ENCODE results near the gene CHRNB1.

Gene CHRNB1

DNA sequence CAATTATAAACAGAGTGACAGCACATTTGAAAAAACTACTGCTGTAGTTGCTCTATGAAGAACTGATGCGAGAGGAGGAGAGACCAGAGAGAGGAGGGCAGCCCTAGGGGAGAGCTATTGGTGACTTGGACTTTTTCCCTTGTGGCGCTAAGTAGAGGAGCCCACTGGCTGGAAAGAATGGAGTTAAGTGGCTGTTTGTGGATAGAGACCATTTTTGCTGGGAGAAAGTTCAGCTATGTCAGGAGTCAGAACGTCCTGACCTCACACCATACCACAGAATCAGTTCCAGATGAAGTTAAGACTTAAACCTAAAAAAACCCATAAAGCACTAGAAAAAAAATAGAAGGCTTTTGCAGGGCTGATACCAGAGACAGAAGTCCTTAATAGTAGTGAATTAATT lies 41.3 kb downstream of the CHRNB1 start:
- DNase-seq = no peak

DNA sequence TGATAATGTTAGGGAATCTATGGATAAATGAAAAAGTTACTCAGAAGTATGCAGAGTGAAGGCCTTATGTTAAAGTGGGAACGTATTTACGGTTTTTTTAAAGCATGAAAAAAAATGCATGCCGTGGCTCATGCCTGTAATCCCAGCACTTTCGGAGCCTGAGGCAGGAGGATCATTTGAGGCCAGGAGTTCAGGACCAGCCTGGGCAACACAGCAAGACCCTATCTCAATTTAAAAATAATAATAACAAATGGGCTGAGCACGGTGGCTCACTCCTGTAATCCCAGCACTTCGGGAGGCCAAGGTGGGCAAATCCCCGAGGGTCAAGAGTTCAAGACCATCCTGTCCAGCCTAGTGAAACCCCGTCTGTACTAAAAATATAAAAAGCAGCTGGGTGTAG lies 45.3 kb downstream of the CHRNB1 start:
- DNase-seq = no peak

DNA sequence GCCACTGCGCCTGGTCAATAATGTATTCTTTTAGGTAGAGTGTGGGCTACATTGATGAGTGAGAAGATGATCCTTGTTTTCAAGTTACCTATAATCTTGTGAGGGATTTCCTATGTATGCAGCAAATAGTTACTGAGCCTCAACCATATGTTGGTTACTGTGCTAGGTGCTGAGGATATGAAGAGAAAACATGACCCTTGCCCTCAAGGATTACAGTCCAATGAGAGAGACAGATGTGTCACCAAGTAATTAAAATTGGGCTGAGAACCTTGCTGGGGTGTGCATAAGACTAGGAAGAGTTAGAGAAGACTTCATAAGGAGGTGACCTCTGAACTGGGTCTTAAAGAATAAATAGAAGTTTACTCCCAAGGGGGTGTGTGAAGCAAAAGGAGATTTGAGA lies 46.7 kb downstream of the CHRNB1 start:
- DNase-seq = peak; percentile 5

DNA sequence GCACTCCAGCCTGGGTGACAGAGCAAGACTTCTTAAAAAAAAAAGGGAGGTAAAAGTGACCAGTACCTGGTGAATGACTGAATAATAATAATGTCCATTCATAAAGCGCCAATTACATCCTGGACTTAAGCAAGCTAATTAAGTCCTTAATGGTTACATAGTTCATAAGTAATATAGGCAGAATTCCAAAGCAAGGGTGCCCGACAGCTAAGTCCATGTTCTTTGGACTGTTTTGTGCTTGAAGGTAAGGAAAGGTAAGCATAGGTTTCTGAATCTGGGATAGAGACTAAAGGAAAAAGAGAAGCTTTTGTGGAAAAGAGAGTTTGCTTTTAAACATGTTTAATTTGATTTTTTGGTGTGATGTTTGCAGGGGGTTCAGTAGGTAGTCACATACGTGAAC lies 49.1 kb downstream of the CHRNB1 start:
- no peak for DNase-seq

DNA sequence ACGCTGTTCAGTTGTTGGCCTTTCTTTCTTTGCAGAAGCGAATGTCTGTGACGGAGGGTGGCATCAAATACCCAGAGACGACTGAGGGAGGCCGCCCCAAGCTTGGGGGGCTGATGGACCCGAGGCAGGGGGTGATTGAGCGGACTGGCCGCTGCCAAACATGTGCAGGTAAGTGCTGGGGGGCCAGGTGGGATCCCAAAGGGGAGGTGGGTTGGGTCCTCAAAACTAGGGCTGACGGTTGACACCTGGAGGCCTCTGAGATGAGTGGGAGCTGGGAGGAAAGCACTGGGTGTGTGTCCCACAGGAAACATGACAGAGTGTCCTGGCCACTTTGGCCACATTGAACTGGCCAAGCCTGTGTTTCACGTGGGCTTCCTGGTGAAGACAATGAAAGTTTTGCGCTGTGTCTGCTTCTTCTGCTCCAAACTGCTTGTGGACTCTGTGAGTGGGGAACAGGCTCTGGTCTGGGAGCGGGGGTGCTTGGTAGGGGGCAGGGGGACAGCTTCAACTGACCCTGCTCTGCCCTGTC lies 51.1 kb downstream of the CHRNB1 start:
- no peak for DNase-seq

DNA sequence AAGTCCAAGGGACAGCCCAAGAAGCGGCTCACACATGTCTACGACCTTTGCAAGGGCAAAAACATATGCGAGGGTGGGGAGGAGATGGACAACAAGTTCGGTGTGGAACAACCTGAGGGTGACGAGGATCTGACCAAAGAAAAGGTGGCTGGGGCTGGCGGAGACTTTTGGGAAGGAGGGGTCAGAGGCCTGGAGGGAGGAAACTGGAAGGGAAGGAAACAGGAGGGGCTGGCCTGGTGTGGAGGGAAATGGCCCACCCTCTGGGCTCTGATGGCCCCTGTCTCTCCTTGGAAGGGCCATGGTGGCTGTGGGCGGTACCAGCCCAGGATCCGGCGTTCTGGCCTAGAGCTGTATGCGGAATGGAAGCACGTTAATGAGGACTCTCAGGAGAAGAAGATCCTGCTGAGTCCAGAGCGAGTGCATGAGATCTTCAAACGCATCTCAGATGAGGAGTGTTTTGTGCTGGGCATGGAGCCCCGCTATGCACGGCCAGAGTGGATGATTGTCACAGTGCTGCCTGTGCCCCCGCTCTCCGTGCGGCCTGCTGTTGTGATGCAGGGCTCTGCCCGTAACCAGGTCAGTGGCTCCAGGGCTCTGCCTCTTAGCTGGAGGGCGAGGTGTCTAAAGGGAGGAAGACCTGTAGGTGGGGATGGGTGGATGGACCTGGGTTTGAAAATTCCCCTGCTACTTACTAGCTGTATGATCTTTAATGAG lies 51.8 kb downstream of the CHRNB1 start:
- no peak for DNase-seq

DNA sequence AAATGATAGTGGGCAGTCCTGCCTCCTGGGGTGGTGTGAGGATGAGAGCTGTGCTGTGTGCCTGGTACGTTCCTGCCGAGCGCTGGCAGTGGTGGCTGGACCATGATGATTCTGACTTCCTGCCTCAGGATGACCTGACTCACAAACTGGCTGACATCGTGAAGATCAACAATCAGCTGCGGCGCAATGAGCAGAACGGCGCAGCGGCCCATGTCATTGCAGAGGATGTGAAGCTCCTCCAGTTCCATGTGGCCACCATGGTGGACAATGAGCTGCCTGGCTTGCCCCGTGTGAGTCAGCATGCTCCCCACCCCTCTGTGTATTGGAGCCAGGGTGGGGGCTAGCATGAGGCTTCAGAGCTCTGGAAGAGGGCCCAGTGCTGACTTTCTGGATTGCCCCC lies 52.4 kb downstream of the CHRNB1 start:
- DNase-seq = no peak

DNA sequence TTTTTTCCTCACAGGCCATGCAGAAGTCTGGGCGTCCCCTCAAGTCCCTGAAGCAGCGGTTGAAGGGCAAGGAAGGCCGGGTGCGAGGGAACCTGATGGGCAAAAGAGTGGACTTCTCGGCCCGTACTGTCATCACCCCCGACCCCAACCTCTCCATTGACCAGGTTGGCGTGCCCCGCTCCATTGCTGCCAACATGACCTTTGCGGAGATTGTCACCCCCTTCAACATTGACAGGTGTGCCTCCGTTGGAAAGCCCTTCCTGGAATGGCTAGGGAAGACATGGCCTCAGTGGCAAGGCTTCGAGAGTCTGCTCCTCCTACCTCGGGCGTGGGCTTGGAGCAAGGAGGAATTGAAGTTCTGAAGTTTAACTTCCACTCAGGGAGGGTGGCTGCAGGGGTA lies 52.8 kb downstream of the CHRNB1 start:
- DNase-seq = no peak

DNA sequence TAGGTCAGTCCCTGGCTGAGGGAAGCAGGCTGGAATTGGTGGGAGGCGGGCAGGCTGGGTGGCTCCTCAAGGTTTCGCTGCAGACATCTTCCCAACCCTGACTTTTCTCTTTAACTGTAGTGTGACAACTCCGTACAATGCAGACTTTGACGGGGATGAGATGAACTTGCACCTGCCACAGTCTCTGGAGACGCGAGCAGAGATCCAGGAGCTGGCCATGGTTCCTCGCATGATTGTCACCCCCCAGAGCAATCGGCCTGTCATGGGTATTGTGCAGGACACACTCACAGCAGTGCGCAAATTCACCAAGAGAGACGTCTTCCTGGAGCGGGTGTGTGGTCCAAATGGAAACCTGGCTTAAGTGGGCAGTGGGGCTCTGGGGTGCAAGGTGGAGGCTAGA lies 54.3 kb downstream of the CHRNB1 start:
- DNase-seq = no peak

DNA sequence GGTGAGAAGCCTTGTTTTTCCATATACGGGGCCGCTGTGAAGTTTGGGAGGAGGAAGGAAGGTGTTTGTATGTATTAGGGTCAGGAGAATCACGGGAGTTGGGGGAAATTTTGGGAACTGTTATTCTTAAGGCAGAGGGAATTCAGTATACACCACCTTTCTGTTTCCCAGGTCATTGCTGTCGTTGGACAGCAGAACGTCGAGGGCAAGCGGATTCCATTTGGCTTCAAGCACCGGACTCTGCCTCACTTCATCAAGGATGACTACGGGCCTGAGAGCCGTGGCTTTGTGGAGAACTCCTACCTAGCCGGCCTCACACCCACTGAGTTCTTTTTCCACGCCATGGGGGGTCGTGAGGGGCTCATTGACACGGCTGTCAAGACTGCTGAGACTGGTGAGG lies 56.9 kb downstream of the CHRNB1 start:
- DNase-seq = no peak

DNA sequence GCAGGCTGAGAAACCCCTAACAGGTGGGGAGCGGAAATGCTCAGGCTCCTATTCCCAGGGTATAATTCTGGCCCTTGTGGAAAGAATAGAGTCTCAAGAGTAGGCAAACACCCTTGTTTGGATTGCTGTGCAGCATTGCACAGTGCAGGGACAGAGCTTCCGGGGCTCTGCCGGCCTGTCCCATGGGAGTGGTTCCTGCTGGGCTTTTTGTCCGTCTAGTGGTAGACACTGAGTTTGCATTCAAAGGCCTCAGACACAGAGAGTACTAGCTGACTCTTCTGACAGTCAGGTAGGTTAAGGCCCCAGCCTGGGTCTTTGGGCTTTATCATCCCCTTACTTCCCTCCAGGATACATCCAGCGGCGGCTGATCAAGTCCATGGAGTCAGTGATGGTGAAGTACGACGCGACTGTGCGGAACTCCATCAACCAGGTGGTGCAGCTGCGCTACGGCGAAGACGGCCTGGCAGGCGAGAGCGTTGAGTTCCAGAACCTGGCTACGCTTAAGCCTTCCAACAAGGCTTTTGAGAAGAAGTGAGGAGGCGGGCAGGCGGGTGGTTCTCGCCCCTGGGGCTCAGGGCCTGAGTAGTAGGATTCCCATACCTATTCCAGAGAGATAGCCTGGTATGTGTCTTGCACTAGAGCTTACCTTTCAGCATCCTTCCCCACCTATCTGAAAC lies 57.4 kb downstream of the CHRNB1 start:
- DNase-seq = no peak

DNA sequence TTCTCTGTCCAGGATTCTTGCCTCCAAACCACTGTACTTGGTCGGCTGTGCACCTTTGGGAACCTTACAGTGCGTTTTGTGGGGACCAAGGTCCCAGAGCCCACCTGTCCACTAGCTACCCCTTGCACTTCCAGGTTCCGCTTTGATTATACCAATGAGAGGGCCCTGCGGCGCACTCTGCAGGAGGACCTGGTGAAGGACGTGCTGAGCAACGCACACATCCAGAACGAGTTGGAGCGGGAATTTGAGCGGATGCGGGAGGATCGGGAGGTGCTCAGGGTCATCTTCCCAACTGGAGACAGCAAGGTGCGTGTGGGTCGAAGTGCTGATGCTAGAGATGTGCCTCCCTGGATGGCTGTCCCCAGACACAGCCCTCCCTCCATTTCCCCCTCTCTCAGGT lies 58.1 kb downstream of the CHRNB1 start:
- no peak for DNase-seq

DNA sequence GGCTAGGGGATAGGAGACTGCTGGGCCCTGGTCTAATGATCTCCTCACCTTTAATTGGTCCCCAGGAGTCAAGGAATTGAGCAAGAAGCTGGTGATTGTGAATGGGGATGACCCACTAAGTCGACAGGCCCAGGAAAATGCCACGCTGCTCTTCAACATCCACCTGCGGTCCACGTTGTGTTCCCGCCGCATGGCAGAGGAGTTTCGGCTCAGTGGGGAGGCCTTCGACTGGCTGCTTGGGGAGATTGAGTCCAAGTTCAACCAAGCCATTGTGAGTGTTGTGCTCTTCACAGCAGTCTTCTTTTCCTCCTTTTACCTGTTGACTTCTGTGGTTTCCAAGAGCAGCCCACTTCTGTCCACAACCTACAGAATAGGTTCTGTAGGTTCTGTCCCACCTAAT lies 58.7 kb downstream of the CHRNB1 start:
- no peak for DNase-seq
